H1 (cell line): ENCODE data around the gene ENPP7. TPM values are rescaled to one million over a fixed set of nuclear protein-coding genes. Genes with fewer than 3 reads are reported as not detected.

Experiments used
- CTCF ChIA-PET: fragments of 300-600 bp; sonication (Branson Sonifier 250); formaldehyde crosslinking; loops from one replicate; lab custom pipeline; 2021; ENCODE audit not compliant: partially characterized antibody; lab: Charles Lee
- POLR2A ChIA-PET: fragments of 300-600 bp; sonication (Branson Sonifier 250); formaldehyde crosslinking; loops from one replicate; lab custom pipeline; 2021; ENCODE audit warnings: inconsistent platforms; ENCODE audit not compliant: partially characterized antibody; lab: Charles Lee
- DNase-seq, 2 experiments: peaks; one replicate each; pipeline versions ENCODE4 v3.0.0 to v3.0.0-alpha.2; 2010 to 2022; ENCODE audit warnings: low spot score in 2 of 2, low read depth in 1 of 2, mixed read lengths in 1 of 2
- FAIRE-seq: peaks from 2 replicates; lab custom pipeline; 2011; peaks lifted over from hg19 to GRCh38; lab: Jason Lieb, UNC
- H2AFZ ChIP-seq: 2 replicates; pipeline ENCODE4 v1.8.1; 2012; ENCODE audit warnings: low read length, inconsistent platforms
- H2AK5ac ChIP-seq: 2 replicates; pipeline ENCODE4 v1.6.1; 2013; ENCODE audit warnings: low read depth, low read length
- H2BK120ac ChIP-seq: replicated peaks from 2 replicates; pipeline ENCODE3; 2013; ENCODE audit warnings: low read depth, low read length, inconsistent platforms
- H2BK12ac ChIP-seq: 2 replicates; pipeline ENCODE4 v1.6.1; 2013; ENCODE audit warnings: low read depth, low read length
- H2BK15ac ChIP-seq: 2 replicates; pipeline ENCODE4 v1.6.1; 2013; ENCODE audit warnings: low read length
- H2BK20ac ChIP-seq: 2 replicates; pipeline ENCODE4 v1.6.1; 2013; ENCODE audit warnings: low read length
- H2BK5ac ChIP-seq: 2 replicates; pipeline ENCODE4 v1.6.1; 2013; ENCODE audit warnings: low read depth, low read length
- H3K14ac ChIP-seq: 2 replicates; pipeline ENCODE4 v1.6.1; 2013; ENCODE audit warnings: inconsistent platforms; ENCODE audit not compliant: insufficient read length
- H3K18ac ChIP-seq: 2 replicates; pipeline ENCODE4 v1.6.1; 2013; ENCODE audit warnings: low read length; ENCODE audit errors: extremely low read depth
- H3K23ac ChIP-seq: 2 replicates; pipeline ENCODE4 v1.6.1; 2013; ENCODE audit warnings: inconsistent platforms; ENCODE audit not compliant: insufficient read length
- H3K23me2 ChIP-seq: 2 replicates; pipeline ENCODE4 v1.6.1; 2013; ENCODE audit warnings: low read depth, low read length
- H3K27ac ChIP-seq: 2 replicates; pipeline ENCODE4 v1.6.1; 2011; ENCODE audit warnings: low read depth, low read length, inconsistent platforms
- H3K27me3 ChIP-seq, 4 experiments: replicated peaks in 1 of 4; 1 replicate in 1 of 4; 2 replicates in 3 of 4; pipeline versions ENCODE4 v1.6.1 to v1.8.1; 2011 to 2013; ENCODE audit warnings: low read length in 3 of 4, mild to moderate bottlenecking in 3 of 4, inconsistent platforms in 2 of 4, mixed read lengths in 2 of 4, moderate library complexity in 1 of 4; ENCODE audit not compliant: control insufficient read depth in 3 of 4, insufficient read depth in 3 of 4; ENCODE audit errors: extremely low read depth in 1 of 4
- H3K36me3 ChIP-seq, 4 experiments: 2 replicates each; pipeline versions ENCODE4 v1.6.1 to v1.8.1; 2011 to 2013; ENCODE audit warnings: mild to moderate bottlenecking in 4 of 4, low read length in 3 of 4, moderate library complexity in 2 of 4, control low read depth in 1 of 4, inconsistent platforms in 1 of 4; ENCODE audit not compliant: insufficient read depth in 4 of 4, control insufficient read depth in 2 of 4
- H3K4ac ChIP-seq: replicated peaks from 2 replicates; pipeline ENCODE3; 2013; ENCODE audit warnings: low read length, low read depth, mixed read lengths, inconsistent platforms; ENCODE audit not compliant: insufficient read length
- H3K4me1 ChIP-seq, 4 experiments: replicated peaks in 1 of 4; 1 replicate in 1 of 4; 2 replicates in 3 of 4; pipeline versions ENCODE4 v1.6.1 to v1.8.1; 2011 to 2013; ENCODE audit warnings: low read length in 3 of 4, inconsistent platforms in 2 of 4, mixed read lengths in 1 of 4; ENCODE audit not compliant: insufficient read depth in 4 of 4, control insufficient read depth in 3 of 4
- H3K4me2 ChIP-seq, 2 experiments: 2 replicates each; pipeline versions ENCODE4 v1.6.1 to v1.8.1; 2011 to 2013; ENCODE audit warnings: low read depth in 2 of 2, low read length in 2 of 2, control low read depth in 1 of 2, inconsistent platforms in 1 of 2, mild to moderate bottlenecking in 1 of 2; ENCODE audit not compliant: insufficient read depth in 1 of 2
- H3K4me3 ChIP-seq, 4 experiments: fragments of 200-600, 300-600 bp in 1 of 4; sonication (generic), shearing (Covaris generic), sonication (Bioruptor Twin) in 1 of 4; 2 replicates each; pipeline versions ENCODE4 v1.5.1 to v1.8.1; 2011 to 2016; ENCODE audit warnings: low read length in 4 of 4, low read depth in 3 of 4, control low read depth in 2 of 4, inconsistent platforms in 2 of 4, mild to moderate bottlenecking in 2 of 4, mixed read lengths in 1 of 4, moderate library complexity in 1 of 4; ENCODE audit not compliant: insufficient read depth in 2 of 4; ENCODE audit errors: extremely low read depth in 1 of 4
- H3K56ac ChIP-seq: replicated peaks from 2 replicates; pipeline ENCODE3; 2013; ENCODE audit warnings: low read depth, mild to moderate bottlenecking, mixed read lengths, low read length, inconsistent platforms; ENCODE audit not compliant: insufficient read length
- H3K79me1 ChIP-seq: 2 replicates; pipeline ENCODE4 v1.6.1; 2013; ENCODE audit warnings: low read depth, low read length, control low read depth
- H3K79me2 ChIP-seq, 2 experiments: 2 replicates each; pipeline versions ENCODE4 v1.6.1 to v1.8.1; 2012 to 2013; ENCODE audit warnings: low read length in 2 of 2, mild to moderate bottlenecking in 2 of 2, inconsistent platforms in 1 of 2; ENCODE audit not compliant: insufficient read depth in 2 of 2, control insufficient read depth in 1 of 2
- H3K9ac ChIP-seq, 4 experiments: replicated peaks in 1 of 4; 1 replicate in 1 of 4; 2 replicates in 3 of 4; pipeline versions ENCODE4 v1.6.1 to v1.8.1; 2011 to 2013; ENCODE audit warnings: low read depth in 3 of 4, low read length in 3 of 4, control low read depth in 2 of 4, mild to moderate bottlenecking in 2 of 4, moderate library complexity in 2 of 4, inconsistent platforms in 1 of 4; ENCODE audit errors: extremely low read depth in 1 of 4
- H3K9me3 ChIP-seq, 2 experiments: 2 replicates each; pipeline versions ENCODE4 v1.6.1 to v1.8.1; 2012 to 2013; ENCODE audit warnings: mild to moderate bottlenecking in 2 of 2, moderate library complexity in 2 of 2, control low read depth in 1 of 2, inconsistent platforms in 1 of 2, low read depth in 1 of 2, low read length in 1 of 2, mixed read lengths in 1 of 2; ENCODE audit not compliant: insufficient read depth in 2 of 2
- H4K20me1 ChIP-seq, 2 experiments: replicated peaks in 1 of 2; 2 replicates each; pipeline versions ENCODE3 to v1.8.1; 2011 to 2013; ENCODE audit warnings: inconsistent platforms in 2 of 2, low read length in 2 of 2, mild to moderate bottlenecking in 1 of 2; ENCODE audit not compliant: insufficient read depth in 2 of 2, control insufficient read depth in 1 of 2
- H4K5ac ChIP-seq: 2 replicates; pipeline ENCODE4 v1.6.1; 2013; ENCODE audit warnings: low read length, low read depth, mixed read lengths, inconsistent platforms; ENCODE audit not compliant: insufficient read length
- H4K8ac ChIP-seq: 2 replicates; pipeline ENCODE4 v1.8.0; 2013; ENCODE audit warnings: mild to moderate bottlenecking, moderate library complexity, low read length, inconsistent platforms; ENCODE audit not compliant: insufficient read depth; ENCODE audit errors: extremely low read depth
- H4K91ac ChIP-seq: replicated peaks from 2 replicates; pipeline ENCODE3; 2013; ENCODE audit warnings: low read length, mixed read lengths, inconsistent platforms; ENCODE audit not compliant: insufficient read length
- CHD1 ChIP-seq: IDR thresholded peaks from 2 replicates; pipeline ENCODE4 v1.6.1; 2012; ENCODE audit warnings: low read depth, low read length, improper control_type of control experiment
- WGBS, 2 experiments: shearing (Covaris generic) in 1 of 2; methylation state at CpG; one replicate each; pipeline versions ENCODE4 v1.1.6 to v1.1.7; 2013 to 2015; ENCODE audit warnings: low lambda C conversion rate in 2 of 2, mixed read lengths in 2 of 2, inconsistent platforms in 1 of 2, low coverage in 1 of 2, missing lambda C conversion rate in 1 of 2; ENCODE audit not compliant: insufficient replicate concordance in 2 of 2, insufficient coverage in 1 of 2, insufficient read length in 1 of 2; ENCODE audit errors: extremely low coverage in 1 of 2, missing lambda C conversion rate in 1 of 2; 5-methylcytosine and 5-hydroxymethylcytosine counted together
- polyA plus RNA-seq, 7 experiments: library from polyadenylated mRNA; depleted of rRNA in 3 of 7; stranded (reverse) in 5 of 7; unstranded in 2 of 7; fragments of >200 nt in 5 of 7; fragments of 200-250 nt in 2 of 7; gene quantifications; 1 replicate in 5 of 7; 2 replicates in 1 of 7; 4 replicates in 1 of 7; pipeline versions ENCODE4 v1.2.1 to v1.2.3, GENCODE V29; 2011 to 2013; ENCODE audit warnings: missing spikeins in 2 of 7, mixed read lengths in 2 of 7
- total RNA-seq: library from RNA; stranded (reverse); fragmentation: NEBNext Ultra II Directional; extraction: Animal tissue kit (Norgen Biotek cat#: 25700); gene quantifications from 2 replicates; pipeline ENCODE4 v1.2.1, GENCODE V29; 2021

The ENPP7 gene
- total and polyA plus RNA-seq, 2 of the 8 experiments (the other 6 are each of a cell fraction or from before 2014, with no cell fraction given), result not detected

DNA sequence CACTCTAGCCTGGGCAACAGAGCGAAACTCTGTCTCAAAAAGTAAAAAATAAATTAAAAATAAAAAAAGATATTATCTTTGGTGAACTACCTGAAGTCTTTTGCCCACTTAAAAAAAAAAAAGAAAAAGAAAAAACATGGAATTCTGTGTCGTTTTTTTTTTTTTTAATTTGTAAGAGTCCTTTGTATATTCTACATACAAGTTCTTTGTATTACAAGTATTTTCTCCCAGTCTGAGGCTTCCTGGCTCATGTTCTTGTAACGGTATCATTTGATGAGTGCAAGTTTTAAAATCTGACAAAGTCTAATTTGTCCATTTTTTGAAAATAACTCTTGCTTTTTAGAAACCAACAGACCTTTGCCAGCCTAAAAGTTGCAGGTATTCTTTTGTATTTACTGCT lies 35.0 kb downstream of the ENPP7 start:
- H3K4me1 ChIP-seq, result no peaks in the 10 kb centered on the region
- no peak overlapping the region for H3K4me3 ChIP-seq
- DNase-seq (no peak), FAIRE-seq (no peak)
- H2BK15ac ChIP-seq, result no peak overlapping the region
- H3K18ac ChIP-seq, result no peak overlapping the region
- no peaks in the 10 kb centered on the region for H3K79me1 ChIP-seq
- no peak overlapping the region for H2BK12ac ChIP-seq
- no peaks in the 10 kb centered on the region; a peak in 1 of 7 replicates for H3K27me3 ChIP-seq
- no peaks in the 10 kb centered on the region for H3K9me3 ChIP-seq
- no peaks in the 10 kb centered on the region for H3K79me2 ChIP-seq
- no peak overlapping the region for H4K5ac ChIP-seq
- H3K27ac ChIP-seq, result no peak overlapping the region
- no peaks in the 10 kb centered on the region for H3K36me3 ChIP-seq
- no peak overlapping the region for H4K91ac ChIP-seq
- TF ChIP-seq CHD1, result no peak
- no peak overlapping the region for H3K4me2 ChIP-seq
- no peak overlapping the region for H2BK20ac ChIP-seq
- 97% methylated on average over 2 of the region's 3 CpGs; no CpG with 5 or more reads in 1 of the 2 experiments for WGBS, 2 experiments
- no peak overlapping the region for H2AK5ac ChIP-seq
- no peak overlapping the region for H3K9ac ChIP-seq
- no peak overlapping the region for H3K4ac ChIP-seq
- no peak overlapping the region for H3K56ac ChIP-seq
- H2AFZ ChIP-seq, result no peak overlapping the region
- no peak overlapping the region for H2BK120ac ChIP-seq
- H3K23me2 ChIP-seq, result no peaks in the 10 kb centered on the region
- ChIA-PET CTCF (interaction anchor here (0.7 to 2.0 kb wide), 3 partner anchors 9 to 90 kb away, joined by 3 to 7 read pairs (median 3); no protein-coding TSS in a partner anchor), POLR2A (interaction anchor here (1.0 kb wide), 1 partner anchor 13 kb away, joined by 6 read pairs; no protein-coding TSS in a partner anchor)
- H4K8ac ChIP-seq, result no peak overlapping the region
- no peak overlapping the region for H2BK5ac ChIP-seq
- H3K23ac ChIP-seq, result no peak overlapping the region
- no peak overlapping the region for H3K14ac ChIP-seq
- no peaks in the 10 kb centered on the region for H4K20me1 ChIP-seq
